ENCODE data around the gene BIVM. TPM values are rescaled to one million over a fixed set of nuclear protein-coding genes. Genes with fewer than 3 reads are reported as not detected.

Gene BIVM
- total RNA-seq, 1 experiment from 2014 or later: 12.5 TPM

DNA sequence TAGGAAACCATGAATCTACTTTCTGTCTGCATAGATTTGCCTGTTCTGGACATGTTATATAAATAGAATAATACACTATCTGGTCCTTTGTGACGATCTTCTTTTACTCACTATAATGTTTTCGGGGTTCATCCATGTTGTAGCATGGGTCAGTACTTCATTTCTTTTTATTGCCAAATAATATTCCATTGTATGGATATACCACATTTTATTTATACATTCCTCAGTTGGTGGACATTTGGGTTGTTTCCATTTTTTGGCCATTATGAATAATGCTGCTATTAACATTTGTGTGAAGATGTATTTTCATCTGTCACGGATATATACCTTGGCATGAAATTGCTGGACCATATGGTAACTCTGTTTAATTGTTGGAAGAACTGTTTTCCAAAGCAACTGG lies 6.8 kb downstream of the BIVM start:
- ChIA-PET CTCF (no interaction called here), POLR2A (ENCODE audit: unreplicated experiment) (no interaction called here)
- Histone ChIP-seq H4K20me1 (ENCODE audit: insufficient read depth) (no peaks in the 10 kb centered on the region), H3K27ac (no peak overlapping the region), H3K9me2 (ENCODE audit: insufficient read depth) (no peaks in the 10 kb centered on the region), H3K4me1 (replicated peaks; ENCODE audit: insufficient read depth) (0 out of 2 replicates have a peak, but pooled peaks cover 6% of the 10 kb centered on the region), H3K79me2 (ENCODE audit: low read depth) (peaks cover 5% of the 10 kb centered on the region), H3K9me3 (ENCODE audit: insufficient read depth, low read depth) (no peaks in the 10 kb centered on the region), H3K4me2 (no peak overlapping the region), H3F3A (ENCODE audit: insufficient read depth, low read depth) (no peaks in the 10 kb centered on the region), H3K4me3 (no peak overlapping the region), H3K27me3 (ENCODE audit: insufficient read depth, low read depth) (no peaks in the 10 kb centered on the region), H3K36me3 (ENCODE audit: low read depth) (no peaks in the 10 kb centered on the region), H2AFZ (no peak overlapping the region)
- no peak for TF ChIP-seq EZH2 (IDR thresholded peaks at IDR 0.05; ENCODE audit: low read depth)
- TF ChIP-seq, protein P1, sequence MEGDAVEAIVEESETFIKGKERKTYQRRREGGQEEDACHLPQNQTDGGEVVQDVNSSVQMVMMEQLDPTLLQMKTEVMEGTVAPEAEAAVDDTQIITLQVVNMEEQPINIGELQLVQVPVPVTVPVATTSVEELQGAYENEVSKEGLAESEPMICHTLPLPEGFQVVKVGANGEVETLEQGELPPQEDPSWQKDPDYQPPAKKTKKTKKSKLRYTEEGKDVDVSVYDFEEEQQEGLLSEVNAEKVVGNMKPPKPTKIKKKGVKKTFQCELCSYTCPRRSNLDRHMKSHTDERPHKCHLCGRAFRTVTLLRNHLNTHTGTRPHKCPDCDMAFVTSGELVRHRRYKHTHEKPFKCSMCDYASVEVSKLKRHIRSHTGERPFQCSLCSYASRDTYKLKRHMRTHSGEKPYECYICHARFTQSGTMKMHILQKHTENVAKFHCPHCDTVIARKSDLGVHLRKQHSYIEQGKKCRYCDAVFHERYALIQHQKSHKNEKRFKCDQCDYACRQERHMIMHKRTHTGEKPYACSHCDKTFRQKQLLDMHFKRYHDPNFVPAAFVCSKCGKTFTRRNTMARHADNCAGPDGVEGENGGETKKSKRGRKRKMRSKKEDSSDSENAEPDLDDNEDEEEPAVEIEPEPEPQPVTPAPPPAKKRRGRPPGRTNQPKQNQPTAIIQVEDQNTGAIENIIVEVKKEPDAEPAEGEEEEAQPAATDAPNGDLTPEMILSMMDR (conservative IDR thresholded peaks at IDR 0.05): no peak
- intact Hi-C loops (cut with micrococcal nuclease; ENCODE audit: unreplicated experiment): no loop called here
- DNase-seq: no peak
- BruUV-seq (replicated peaks): no TSS peak

DNA sequence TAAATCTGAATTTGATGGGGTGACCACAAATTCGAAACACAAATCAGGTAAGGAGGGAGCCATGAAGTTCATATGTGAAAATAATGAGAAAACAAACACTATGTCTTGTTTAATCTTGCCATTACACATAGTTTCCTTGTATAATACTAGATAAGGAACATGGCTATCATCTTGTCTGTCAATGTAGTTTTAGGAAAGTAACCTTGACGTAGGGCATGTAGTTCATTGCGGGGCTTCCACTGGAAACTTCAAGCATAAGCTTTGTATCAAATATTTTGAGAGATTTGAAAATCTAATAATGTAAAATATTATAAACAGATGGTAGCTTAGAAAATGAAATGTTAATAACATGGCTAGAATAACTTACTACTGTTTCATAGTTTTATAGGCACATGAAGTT lies 8.8 kb downstream of the BIVM start:
- H3K79me2 ChIP-seq (ENCODE audit: low read depth): no peaks in the 10 kb centered on the region
- H3K4me1 ChIP-seq (replicated peaks; ENCODE audit: insufficient read depth): no peaks in the 10 kb centered on the region
- peaks cover 5% of the 10 kb centered on the region; the same call in 1 of the 2 replicates for H3K36me3 ChIP-seq (ENCODE audit: low read depth)
- H2AFZ ChIP-seq: no peak overlapping the region
- ChIA-PET POLR2A (ENCODE audit: unreplicated experiment) (no interaction called here), CTCF (no interaction called here)
- no peak overlapping the region for H3K4me3 ChIP-seq
- H3K4me2 ChIP-seq: no peak overlapping the region
- BruUV-seq (replicated peaks): no TSS peak
- no peaks in the 10 kb centered on the region for H3K9me2 ChIP-seq (ENCODE audit: insufficient read depth)
- H4K20me1 ChIP-seq (ENCODE audit: insufficient read depth): no peaks in the 10 kb centered on the region
- H3F3A ChIP-seq (ENCODE audit: insufficient read depth, low read depth): no peaks in the 10 kb centered on the region; the same call in 1 of the 2 replicates
- DNase-seq: no peak
- H3K27ac ChIP-seq: no peak overlapping the region
- intact Hi-C loops (cut with micrococcal nuclease; ENCODE audit: unreplicated experiment): no loop called here
- no peaks in the 10 kb centered on the region; the same call in 1 of the 2 replicates for H3K9me3 ChIP-seq (ENCODE audit: insufficient read depth, low read depth)
- no peak for TF ChIP-seq EZH2 (IDR thresholded peaks at IDR 0.05; ENCODE audit: low read depth)
- H3K27me3 ChIP-seq (ENCODE audit: insufficient read depth, low read depth): no peaks in the 10 kb centered on the region

DNA sequence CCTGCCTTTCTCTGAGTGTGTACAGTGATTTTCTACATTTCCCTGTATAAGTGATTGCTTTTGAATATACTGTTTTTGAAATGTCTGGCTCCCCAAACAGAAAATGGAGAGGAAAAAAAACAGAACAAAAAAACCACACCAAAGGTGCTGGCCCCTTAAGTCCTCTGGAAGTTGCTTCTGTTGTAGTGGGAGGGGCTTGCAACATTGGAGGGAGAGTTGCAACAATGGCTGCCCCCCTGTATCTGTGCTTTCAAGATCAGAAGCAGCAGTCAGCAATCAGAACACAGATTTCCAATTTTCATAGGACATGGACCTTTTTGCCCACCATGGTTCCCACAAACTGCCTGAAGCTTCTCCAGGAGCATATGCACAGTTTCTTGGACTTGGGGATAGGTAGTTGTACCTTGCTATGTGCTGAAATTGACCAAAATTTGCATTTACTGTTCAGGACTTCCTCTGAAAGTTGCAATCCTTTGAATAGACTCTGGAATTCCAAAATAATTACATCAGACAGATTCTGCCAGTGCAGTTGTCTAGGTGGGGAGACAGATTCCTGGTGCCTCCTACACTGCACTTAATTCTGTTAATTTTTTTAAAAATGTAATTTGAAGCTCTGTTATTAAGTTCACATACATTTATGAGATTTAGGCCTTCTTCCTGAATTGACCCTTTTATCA lies 13.8 kb downstream of the BIVM start:
- H2AFZ ChIP-seq: no peak overlapping the region
- no peaks in the 10 kb centered on the region for H3K9me2 ChIP-seq (ENCODE audit: insufficient read depth)
- H3F3A ChIP-seq (ENCODE audit: insufficient read depth, low read depth): no peaks in the 10 kb centered on the region; the same call in 1 of the 2 replicates
- H4K20me1 ChIP-seq (ENCODE audit: insufficient read depth): no peaks in the 10 kb centered on the region
- H3K4me3 ChIP-seq: no peak overlapping the region
- TF ChIP-seq, protein P1 (conservative IDR thresholded peaks at IDR 0.05): no peak
- TF ChIP-seq EZH2 (IDR thresholded peaks at IDR 0.05; ENCODE audit: low read depth): no peak
- intact Hi-C loops (cut with micrococcal nuclease; ENCODE audit: unreplicated experiment): no loop called here
- peaks cover 15% of the 10 kb centered on the region; the same call in 1 of the 2 replicates for H3K36me3 ChIP-seq (ENCODE audit: low read depth)
- ChIA-PET POLR2A (ENCODE audit: unreplicated experiment) (no interaction called here), CTCF (no interaction called here)
- no peaks in the 10 kb centered on the region; the same call in 1 of the 2 replicates for H3K79me2 ChIP-seq (ENCODE audit: low read depth)
- no peak for DNase-seq
- BruUV-seq (replicated peaks): no TSS peak
- no peaks in the 10 kb centered on the region for H3K4me1 ChIP-seq (replicated peaks; ENCODE audit: insufficient read depth)
- no peaks in the 10 kb centered on the region; the same call in 1 of the 2 replicates for H3K9me3 ChIP-seq (ENCODE audit: insufficient read depth, low read depth)
- no peaks in the 10 kb centered on the region for H3K27me3 ChIP-seq (ENCODE audit: insufficient read depth, low read depth)
- no peak overlapping the region for H3K27ac ChIP-seq
- H3K4me2 ChIP-seq: no peak overlapping the region
